Endothelial cell of umbilical vein (primary cell): ENCODE measurements around the gene NUP50. TPM values are rescaled to one million over a fixed set of nuclear protein-coding genes. Genes with fewer than 3 reads are reported as not detected.

Experiments used
- BruUV-seq: library from RNA; stranded (reverse); fragments of 400-500 nt; replicated peaks from 2 replicates; lab custom pipeline; 2021; lab: Mats Ljungman, UMichigan
- CTCF ChIA-PET: fragments of 300-600, 350-600 bp; sonication (Branson Sonifier 250); formaldehyde crosslinking; loops from one replicate; lab custom pipeline; 2021; ENCODE audit warnings: antibody characterized with exemption, inconsistent platforms; lab: Charles Lee
- POLR2A ChIA-PET: fragments of 300-600, 350-600 bp; sonication (Branson Sonifier 250); formaldehyde crosslinking; loops from one replicate; lab custom pipeline; 2021; ENCODE audit warnings: antibody characterized with exemption, inconsistent platforms; lab: Charles Lee
- DNase-seq: peaks from one replicate; pipeline ENCODE4 v3.0.0-alpha.2; 2011; ENCODE audit warnings: low read depth, low spot score
- FAIRE-seq: peaks from 2 replicates; lab custom pipeline; 2011; peaks lifted over from hg19 to GRCh38; lab: Jason Lieb, UNC
- H2AFZ ChIP-seq: 2 replicates; pipeline ENCODE4 v1.6.0; 2012; ENCODE audit warnings: low read depth, low read length, control low read depth, inconsistent platforms
- H3K27ac ChIP-seq: 2 replicates; pipeline ENCODE4 v1.5.1; 2011; ENCODE audit warnings: low read depth, mild to moderate bottlenecking, control low read depth, low read length, moderate library complexity; ENCODE audit not compliant: insufficient read depth
- H3K27me3 ChIP-seq, 2 experiments: 2 replicates each; pipeline versions ENCODE4 v1.6.0 to v1.6.1; 2011; ENCODE audit warnings: low read length in 2 of 2, mixed read lengths in 1 of 2; ENCODE audit not compliant: control insufficient read depth in 2 of 2, insufficient read depth in 2 of 2
- H3K36me3 ChIP-seq, 2 experiments: 2 replicates in 1 of 2; 3 replicates in 1 of 2; pipeline ENCODE4 v1.5.1; 2011; ENCODE audit warnings: low read length in 2 of 2, mild to moderate bottlenecking in 1 of 2, moderate library complexity in 1 of 2; ENCODE audit not compliant: control insufficient read depth in 2 of 2, insufficient read depth in 2 of 2; ENCODE audit errors: extremely low read depth in 1 of 2
- H3K4me1 ChIP-seq: 3 replicates; pipeline ENCODE4 v1.5.1; 2011; ENCODE audit warnings: mild to moderate bottlenecking, low read length; ENCODE audit not compliant: control insufficient read depth, insufficient read depth; ENCODE audit errors: extremely low read depth
- H3K4me2 ChIP-seq: 2 replicates; pipeline ENCODE4 v1.6.1; 2011; ENCODE audit warnings: low read length, control low read depth, mixed read lengths; ENCODE audit not compliant: insufficient read depth
- H3K4me3 ChIP-seq, 3 experiments: fragments of 200-600 bp in 1 of 3; sonication (generic), shearing (Covaris generic) in 1 of 3; replicated peaks in 1 of 3; 2 replicates each; pipeline ENCODE4 v1.5.1; 2011 to 2016; ENCODE audit warnings: control low read depth in 3 of 3, low read length in 3 of 3, mild to moderate bottlenecking in 2 of 3, inconsistent platforms in 1 of 3, low read depth in 1 of 3, moderate library complexity in 1 of 3; ENCODE audit not compliant: insufficient read depth in 1 of 3
- H3K79me2 ChIP-seq: 2 replicates; pipeline ENCODE4 v1.6.0; 2012; ENCODE audit warnings: low read length, inconsistent platforms; ENCODE audit not compliant: control insufficient read depth, insufficient read depth
- H3K9ac ChIP-seq: replicated peaks from 2 replicates; pipeline ENCODE3; 2011; ENCODE audit warnings: low read length, control low read depth; ENCODE audit not compliant: insufficient read depth; ENCODE audit errors: extremely low read depth
- H3K9me1 ChIP-seq: replicated peaks from 3 replicates; pipeline ENCODE4 v1.6.0; 2011; ENCODE audit warnings: mild to moderate bottlenecking, low read length; ENCODE audit not compliant: control insufficient read depth, insufficient read depth; ENCODE audit errors: extremely low read depth
- H3K9me3 ChIP-seq: replicated peaks from 2 replicates; pipeline ENCODE4 v1.5.1; 2012; ENCODE audit warnings: low read length, inconsistent platforms; ENCODE audit not compliant: control insufficient read depth, insufficient read depth
- H4K20me1 ChIP-seq: replicated peaks from 2 replicates; pipeline ENCODE3; 2011; ENCODE audit warnings: mild to moderate bottlenecking, low read length; ENCODE audit not compliant: control insufficient read depth, insufficient read depth; ENCODE audit errors: extremely low read depth
- CTCF ChIP-seq, 2 donors: IDR thresholded peaks; 1 replicate in 1 of 2; 2 replicates in 1 of 2; pipeline ENCODE4 v1.5.1; 2011; ENCODE audit warnings: low read length in 2 of 2, mild to moderate bottlenecking in 2 of 2, moderate library complexity in 2 of 2, control low read depth in 1 of 2, inconsistent platforms in 1 of 2, low read depth in 1 of 2; ENCODE audit not compliant: insufficient read depth in 1 of 2; ENCODE audit errors: extremely low read depth in 1 of 2
- JUN ChIP-seq: IDR thresholded peaks from 2 replicates; pipeline ENCODE4 v1.6.1; 2011; ENCODE audit warnings: borderline replicate concordance, low read depth; ENCODE audit not compliant: insufficient read length, insufficient read depth
- MAX ChIP-seq: IDR thresholded peaks from 2 replicates; pipeline ENCODE4 v1.6.1; 2011; ENCODE audit not compliant: insufficient read depth, insufficient read length
- MYC ChIP-seq: IDR thresholded peaks from one replicate; pipeline ENCODE4 v1.6.1; 2011; ENCODE audit warnings: mild to moderate bottlenecking, low read depth, low read length
- POLR2A ChIP-seq: IDR thresholded peaks from 2 replicates; pipeline ENCODE4 v1.6.1; 2012; ENCODE audit warnings: low read depth, mild to moderate bottlenecking, control low read depth, low read length
- POLR2AphosphoS5 ChIP-seq: IDR thresholded peaks from 2 replicates; pipeline ENCODE4 v1.6.1; 2012; ENCODE audit warnings: low read depth, mild to moderate bottlenecking, control low read depth, low read length, moderate library complexity; ENCODE audit not compliant: insufficient read depth
- dilution Hi-C: fragments of 300-500 bp; cut with MboI; formaldehyde crosslinking; loops from one replicate; pipeline ENCODE4 v1.15.0; 2019; ENCODE audit warnings: low sequenced_read_pairs; ENCODE audit not compliant: extremely low pct_ligation_motif_present
- intact Hi-C: fragments of 100-400 bp; cut with micrococcal nuclease; formaldehyde crosslinking; loops from one replicate; pipeline ENCODE4 v1.10.0; 2022
- polyA plus RNA-seq, 4 experiments: library from polyadenylated mRNA; depleted of rRNA in 3 of 4; stranded (reverse) in 3 of 4; unstranded in 1 of 4; fragments of >200 nt; gene quantifications; 2 replicates each; pipeline versions ENCODE4 v1.2.1 to v1.2.3, GENCODE V29; 2011 to 2012; ENCODE audit warnings: missing spikeins in 1 of 4
- total RNA-seq: library from RNA; stranded (reverse); gene quantifications from 2 replicates; pipeline ENCODE4 v1.2.3, GENCODE V29; 2021

The NUP50 gene
- total and polyA plus RNA-seq, 2 donors (not counting 3 experiments of a cell fraction or from before 2014, with no cell fraction given) = 12.4 to 90.9 TPM

- no peak overlapping the region for H3K4me2 ChIP-seq
Observed at GRCh38 chr22:45203150-45203951, 39.6 kb downstream of the NUP50 start.

More at GRCh38 chr22:45203150-45203951, 39.6 kb downstream of the NUP50 start:
- POLR2A ChIA-PET = no interaction called here
- TF ChIP-seq JUN = no peak
- no peak for TF ChIP-seq MYC
- no peak for TF ChIP-seq POLR2AphosphoS5
- TF ChIP-seq MAX = no peak
- TF ChIP-seq POLR2A = no peak
- no peak for TF ChIP-seq CTCF (IDR thresholded peaks at IDR 0.05; ENCODE audit: extremely low read depth in 1 of 2, insufficient read depth in 1 of 2, low read depth in 1 of 2, low read length in 2 of 2)
- no peaks in the 10 kb centered on the region for H3K79me2 ChIP-seq
- H3K9me1 ChIP-seq = no peaks in the 10 kb centered on the region
- no peaks in the 10 kb centered on the region for H3K27me3 ChIP-seq
- no peak for DNase-seq
- no peaks in the 10 kb centered on the region for H3K4me1 ChIP-seq
- CTCF ChIA-PET = interaction anchor here (1.0 kb wide), 1 partner anchor 43 kb away, joined by 3 read pairs; no protein-coding TSS in a partner anchor
- no peak overlapping the region for H3K4me3 ChIP-seq
- intact Hi-C loops (no loop called here), dilution Hi-C loops (no loop called here)
- H3K9ac ChIP-seq = no peak overlapping the region
- H4K20me1 ChIP-seq = no peaks in the 10 kb centered on the region
- FAIRE-seq = no peak
- BruUV-seq = no TSS peak
- no peak overlapping the region for H2AFZ ChIP-seq
- H3K9me3 ChIP-seq = no peaks in the 10 kb centered on the region
- no peak overlapping the region for H3K27ac ChIP-seq
- peaks cover 0 to 22% of the 10 kb centered on the region in 2 experiments for H3K36me3 ChIP-seq
